ENCODE results near the gene HMX1. TPM values are rescaled to one million over a fixed set of nuclear protein-coding genes. Genes with fewer than 3 reads are reported as not detected.

The HMX1 gene
- total RNA-seq, 1 experiment from 2014 or later, result not detected

DNA sequence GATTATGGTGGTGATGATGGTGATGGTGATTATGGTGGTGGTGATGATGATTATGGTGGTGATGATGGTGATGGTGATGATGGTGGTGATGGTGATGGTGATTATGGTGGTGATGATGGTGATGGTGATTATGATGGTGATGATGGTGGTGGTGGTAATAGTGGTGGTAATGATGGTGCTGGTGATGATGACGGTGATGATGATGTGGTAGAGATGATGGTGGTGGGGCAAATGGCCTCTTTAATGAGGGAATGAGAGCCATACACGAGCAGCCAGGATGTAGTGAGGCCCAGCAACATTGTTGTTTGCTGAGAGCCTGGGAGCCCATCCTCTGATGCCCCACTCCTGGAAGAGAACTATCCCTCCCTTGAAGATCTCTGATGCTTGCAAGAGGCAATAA lies 29.0 kb downstream of the HMX1 start:
- DNase-seq (ENCODE audit: low read depth), result no peak

DNA sequence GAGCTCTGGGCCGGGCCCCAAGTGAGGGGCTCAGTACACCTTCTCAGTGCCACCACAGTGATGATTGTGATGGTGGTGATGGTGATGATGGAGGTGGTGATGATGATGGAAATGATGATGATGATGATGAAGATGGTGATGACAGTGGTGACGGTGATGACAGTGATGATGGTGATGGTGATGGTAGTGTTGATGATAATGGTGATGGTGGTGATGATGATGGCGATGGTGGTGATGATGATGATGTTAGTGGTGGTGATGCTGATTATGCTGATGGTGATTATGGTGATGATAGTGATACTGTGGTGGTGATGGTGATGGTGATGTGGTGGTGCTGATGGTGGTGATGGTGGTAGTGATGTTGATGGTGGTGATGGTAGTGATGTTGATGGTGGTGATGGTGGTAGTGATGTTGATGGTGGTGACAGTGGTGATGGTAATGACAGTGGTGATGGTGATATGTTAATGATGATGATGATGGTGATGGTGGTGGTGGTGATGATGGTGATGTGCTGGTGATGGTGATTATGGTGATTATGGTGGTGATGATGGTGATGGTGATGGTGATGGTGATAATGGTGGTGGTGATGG lies 29.9 kb downstream of the HMX1 start:
- DNase-seq (ENCODE audit: low read depth), result no peak

DNA sequence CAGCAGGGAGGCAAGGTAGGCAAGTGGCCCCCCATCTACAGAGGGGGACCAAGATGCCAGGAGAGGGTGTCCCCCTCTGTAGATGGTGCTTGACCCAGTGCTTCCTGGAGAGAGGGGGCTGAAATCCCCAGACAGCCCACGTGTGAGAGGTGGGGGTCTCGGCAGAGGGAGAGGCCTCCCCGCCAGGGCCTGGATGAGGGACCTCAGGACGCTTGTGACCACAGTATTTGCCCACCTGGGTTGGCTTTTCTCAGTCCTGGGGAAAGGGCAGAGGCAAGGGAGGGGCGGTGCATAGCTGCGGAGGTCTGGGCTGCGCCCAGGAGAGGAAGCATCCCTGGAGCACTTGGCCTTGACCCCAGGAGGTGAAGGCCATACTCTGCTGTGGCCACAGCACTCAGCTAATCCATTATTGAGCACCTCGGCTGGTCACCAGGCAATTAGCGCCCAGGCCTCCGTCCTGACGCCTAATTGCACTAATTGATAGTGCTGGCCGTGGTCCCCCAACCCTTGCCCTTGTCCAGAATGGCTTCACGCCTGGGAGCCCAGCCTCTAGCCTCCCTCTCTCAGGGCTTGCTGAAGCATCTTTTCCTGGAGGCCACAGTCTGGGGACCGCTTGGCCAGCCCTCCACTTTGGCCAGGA lies 30.7 kb downstream of the HMX1 start:
- no peak for DNase-seq (ENCODE audit: low read depth)

DNA sequence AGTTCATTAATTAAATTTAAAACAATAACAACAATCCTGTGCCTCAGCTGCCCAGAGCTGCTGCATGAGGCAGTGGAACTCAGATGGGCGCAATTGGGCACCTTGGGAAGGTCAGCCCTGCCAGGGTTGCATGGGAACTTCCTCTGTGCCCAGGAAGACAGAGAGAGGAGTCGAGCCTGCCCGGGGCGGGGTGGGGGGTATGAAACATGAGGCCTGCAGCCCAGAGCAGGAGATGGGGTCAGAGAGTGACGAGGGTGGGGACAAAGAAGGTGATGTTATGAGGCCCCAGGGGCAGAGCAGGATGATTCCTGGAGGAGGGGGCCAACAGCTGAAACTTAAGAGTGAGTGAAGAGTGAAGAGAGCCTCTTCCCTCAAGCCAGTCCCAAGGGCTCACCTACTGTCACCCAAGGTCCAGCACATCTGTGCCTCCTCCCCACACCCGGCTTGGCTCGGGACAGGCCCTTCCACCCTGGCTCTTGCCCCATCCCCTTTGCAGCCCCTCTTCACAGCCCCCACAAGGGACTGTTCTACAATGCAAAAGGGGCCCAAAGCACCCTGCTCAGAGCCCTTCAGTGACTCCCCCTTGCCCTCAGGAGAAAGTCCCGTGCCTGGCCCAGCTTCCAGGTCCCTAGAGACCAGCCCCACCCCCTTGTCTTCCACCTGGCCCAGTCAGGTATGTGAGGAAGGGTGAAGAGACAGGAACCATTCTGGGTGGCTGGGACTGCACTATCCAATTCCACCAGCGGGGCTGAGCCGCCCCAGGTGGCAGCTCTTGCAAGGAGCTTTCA lies 31.4 kb downstream of the HMX1 start:
- no peak for DNase-seq (ENCODE audit: low read depth)

DNA sequence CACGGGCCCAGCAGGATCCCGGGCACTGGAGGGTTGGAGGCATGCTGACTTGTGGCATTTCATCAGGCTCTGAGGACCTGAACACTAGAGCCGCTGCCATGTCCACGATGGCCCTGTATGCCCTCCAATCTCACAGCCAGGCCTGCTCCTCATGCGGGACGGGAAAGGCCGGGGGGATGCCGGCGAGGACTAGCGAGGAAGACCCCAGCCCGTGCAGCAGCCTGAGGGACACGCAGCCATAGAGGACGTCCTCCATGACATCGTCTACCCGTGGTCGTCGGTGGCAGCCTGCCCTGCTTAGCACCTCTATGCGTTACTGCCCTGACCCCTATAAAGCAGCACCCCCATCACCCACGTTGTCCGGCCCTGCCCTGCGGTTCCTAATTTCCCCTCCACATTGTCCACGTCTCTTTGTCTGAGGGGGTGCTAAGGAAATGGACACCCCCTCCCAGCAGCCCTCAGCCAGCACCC lies 32.6 kb downstream of the HMX1 start:
- DNase-seq (ENCODE audit: low read depth), result no peak

DNA sequence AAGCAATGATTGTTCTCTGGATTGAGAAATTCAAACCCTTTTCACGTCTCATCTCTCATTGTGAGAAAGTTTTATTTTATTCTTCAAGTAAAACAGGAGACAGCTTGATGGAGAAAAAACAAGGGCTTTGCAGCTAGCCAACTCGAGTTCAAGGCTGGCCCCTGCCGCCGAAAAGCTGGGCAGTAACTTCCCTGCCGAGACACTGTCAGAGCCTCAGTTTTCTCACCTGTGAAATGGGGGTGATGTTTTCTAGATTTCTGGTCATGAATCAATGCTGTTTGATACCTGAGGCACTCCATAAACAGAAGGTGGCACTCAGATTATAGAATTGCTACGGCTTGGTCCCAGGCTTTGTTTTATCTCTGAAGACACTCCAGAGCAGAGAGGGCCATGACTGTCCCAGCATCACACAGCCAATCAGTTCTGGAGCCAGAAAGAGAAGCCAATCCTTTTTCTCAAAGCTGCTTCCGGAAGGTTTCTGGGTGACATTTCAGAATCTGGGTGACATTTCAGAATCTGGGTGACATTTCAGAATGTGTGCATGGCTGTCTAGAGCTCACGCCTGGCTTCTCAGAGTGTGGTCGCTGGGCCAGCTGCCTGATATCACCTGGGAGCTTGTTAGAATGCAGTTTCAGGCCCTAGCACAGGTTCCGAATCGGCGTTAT lies 33.2 kb downstream of the HMX1 start:
- no peak for DNase-seq (ENCODE audit: low read depth)

DNA sequence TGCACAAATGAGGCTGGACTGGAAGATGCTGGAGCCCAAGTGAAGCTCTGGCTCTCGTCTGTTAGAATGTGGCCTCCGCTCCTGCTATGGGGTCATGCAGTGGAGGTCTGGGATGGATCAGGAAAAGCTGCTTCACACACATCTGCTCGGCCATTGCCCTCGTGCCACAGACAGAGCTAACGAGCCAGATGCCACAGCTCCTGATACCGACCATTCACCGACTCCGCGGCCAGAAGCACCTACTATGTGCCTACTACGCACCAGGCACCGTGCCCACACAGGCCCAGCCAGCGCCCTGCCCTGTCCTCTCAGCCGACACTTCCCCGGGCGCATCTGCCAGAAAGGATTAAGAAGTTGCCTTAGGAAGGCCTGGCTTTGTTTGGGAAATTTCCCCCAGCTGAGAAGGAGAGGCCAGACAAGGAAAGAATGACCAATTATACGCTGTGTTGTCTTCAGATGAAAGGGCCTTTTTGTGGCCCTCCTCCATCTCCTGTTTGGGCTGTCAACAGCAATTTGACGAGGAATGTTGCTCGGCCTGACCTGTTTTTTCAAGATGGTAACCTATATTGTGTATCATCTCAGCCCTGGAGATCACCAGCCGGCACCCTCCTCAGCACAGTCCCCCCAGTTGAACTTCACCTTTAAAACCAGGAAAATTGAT lies 34.3 kb downstream of the HMX1 start:
- DNase-seq (ENCODE audit: low read depth), result no peak

DNA sequence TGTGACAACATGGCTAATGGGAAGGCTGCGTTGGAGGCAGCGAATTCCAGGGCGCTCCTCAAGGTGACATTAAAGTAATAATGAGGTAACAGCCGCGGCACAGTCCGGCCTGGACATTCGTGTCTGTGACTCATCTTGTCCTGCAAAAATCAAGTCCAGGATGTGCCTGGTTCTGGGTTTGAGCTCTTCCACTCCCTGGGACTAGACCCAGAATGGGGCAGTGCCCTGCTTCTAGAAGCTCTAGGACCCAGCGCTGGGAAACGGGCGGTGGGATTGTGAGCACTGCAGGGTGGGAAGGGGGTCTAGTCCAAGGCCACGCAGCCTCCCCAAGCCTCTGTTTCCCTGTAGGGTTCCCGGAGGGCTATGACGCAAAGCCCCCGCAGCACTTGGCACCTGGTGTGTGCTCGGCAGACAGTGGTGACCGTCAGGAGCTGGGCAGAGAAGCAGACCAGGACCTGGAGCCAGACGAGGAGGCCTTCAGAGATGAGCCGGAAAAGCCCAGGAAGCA lies 34.9 kb downstream of the HMX1 start:
- no peak for DNase-seq (ENCODE audit: low read depth)

DNA sequence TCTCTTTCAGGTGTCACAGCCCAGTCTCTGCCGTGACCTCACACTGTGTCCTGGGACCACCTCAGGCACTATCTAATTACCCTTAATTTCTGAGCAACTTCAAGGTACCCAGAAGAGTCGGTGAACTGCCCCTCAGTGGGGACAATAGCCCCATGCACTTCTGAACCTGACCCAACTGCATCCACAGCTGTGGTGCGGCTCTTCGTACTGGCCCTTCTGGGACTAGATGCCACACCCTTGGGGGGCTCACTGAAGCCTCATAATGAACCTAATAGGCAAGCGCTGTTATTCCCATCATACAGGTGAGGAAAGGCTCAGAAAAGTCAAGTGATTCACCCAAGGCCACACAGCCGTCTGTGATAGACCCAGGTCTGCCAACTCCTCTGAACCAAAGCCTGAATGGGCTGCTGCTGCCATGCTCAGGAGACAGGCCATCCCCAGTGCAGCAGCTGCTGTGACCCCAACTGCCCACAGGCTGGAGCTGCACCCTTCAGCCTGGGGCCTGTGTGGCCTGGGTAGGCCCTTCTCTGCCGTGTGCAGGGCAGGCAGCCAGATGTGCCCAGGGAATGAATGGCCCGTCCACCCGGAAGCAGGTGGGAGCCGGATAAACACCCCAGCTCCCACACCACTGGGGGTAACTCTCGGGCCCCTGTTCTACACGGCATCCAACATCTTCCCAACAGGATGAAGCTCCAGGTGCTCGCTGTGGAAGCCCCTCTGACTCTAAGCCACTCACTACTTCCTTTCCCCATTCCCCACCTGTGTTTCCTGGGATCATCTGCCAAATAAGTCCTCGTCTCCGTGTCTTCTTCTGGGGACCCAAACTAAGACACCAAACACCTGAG lies 35.9 kb downstream of the HMX1 start:
- DNase-seq (ENCODE audit: low read depth), result no peak

DNA sequence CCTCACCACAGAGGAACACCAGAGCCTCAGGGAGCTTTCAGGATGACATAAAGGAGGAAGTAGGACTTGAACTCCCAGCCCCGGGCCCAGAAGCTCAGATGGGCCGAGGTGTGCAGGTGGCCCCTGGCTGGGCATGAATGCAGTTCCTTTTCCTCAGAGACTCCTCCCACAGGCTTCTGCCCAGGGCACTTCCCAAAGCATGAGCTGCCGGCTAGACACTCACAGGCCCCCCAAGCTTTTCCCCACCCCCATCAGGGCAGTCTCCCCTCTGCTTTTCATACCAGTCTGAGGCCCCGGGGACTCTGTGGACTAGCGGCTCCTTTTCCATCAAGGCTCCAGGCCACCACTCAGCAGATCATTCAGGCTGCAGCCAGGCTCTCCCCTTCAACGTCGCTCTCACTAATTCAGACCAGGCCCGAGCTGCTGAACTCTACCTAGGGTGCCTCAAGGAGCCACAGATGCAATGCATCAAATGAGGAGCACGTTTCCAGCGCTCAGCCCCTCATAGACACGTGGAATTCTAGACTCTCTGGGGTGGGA lies 36.9 kb downstream of the HMX1 start:
- no peak for DNase-seq (ENCODE audit: low read depth)

DNA sequence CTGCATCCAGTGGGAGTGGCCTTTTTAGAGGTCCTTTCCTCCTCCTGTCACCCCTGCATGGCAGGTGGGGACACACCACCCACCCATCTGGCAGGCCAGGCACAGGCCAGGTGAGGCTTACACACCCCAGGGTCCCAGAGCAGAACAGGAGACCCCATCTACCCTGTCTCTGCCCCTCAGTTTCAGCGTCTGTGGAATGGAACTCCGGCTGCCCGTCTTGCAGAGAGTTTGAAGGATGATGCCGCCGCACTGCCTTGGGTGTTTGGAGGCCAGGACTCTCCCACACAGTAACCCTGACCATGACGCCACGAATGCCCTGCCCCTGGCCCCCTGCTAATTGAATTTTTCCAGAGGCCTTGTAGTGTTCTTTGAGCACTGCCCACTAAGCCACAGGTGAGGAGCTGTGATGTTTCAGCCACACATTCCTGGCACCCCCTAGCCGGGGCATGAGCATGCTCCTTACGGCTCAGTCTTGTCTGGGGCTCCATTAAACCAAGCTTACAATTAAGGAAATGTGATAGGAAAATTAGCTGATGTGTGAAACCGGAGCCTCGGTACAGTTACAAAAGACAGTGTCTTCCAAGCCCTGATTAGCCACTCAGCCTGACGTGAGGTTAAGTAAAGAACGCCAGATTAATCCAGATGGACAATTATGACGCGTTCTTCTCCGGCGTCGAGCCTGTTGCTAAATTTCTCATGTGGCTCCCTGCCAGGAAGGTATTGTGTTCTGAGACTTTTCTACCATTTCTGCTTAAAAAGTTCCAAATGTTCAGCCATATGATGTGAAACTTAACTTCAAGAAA lies 39.3 kb downstream of the HMX1 start:
- peak; percentile 22 for DNase-seq (ENCODE audit: low read depth)

DNA sequence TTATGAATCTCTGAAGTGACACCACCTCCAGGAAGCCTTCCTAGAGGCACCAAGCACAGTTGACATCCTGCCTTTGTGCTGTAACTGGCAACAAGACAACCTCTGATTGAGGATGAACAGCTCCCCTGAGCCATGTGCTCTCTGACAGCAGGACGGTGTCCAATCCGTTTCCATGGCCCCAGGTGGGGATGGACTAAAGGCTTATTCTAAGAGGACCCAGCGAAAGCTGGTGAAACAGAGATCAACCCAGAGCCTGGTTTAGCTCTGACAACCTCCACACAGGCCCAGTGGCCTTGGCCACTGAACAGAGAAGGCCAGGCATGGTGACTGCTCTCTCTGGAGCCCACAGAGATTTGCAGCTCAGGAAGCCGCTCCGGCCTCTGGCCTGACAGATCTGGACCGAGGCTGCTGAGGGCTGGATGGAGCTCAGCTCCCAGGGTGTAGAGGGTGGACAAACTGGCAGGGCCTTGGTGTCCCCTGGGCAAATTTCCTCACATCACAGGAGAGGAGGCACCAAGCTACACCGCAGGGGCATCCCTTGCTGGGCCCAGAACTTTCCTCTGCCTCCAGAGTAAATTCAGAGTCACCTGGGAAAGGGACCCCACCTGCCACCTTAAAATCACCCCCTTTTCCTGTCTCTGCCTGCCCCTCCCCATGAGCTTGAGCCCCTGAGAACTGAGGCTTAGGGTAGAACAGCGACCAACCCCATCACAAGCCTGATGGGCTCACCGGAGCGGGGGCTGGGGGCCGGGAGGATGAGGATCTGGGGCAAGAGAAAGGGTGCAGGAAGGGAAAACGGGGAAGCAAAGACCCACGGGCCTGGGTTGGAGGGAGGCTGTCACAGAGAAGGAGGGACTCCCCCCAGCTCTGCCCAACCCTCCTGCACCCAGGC lies 40.2 kb downstream of the HMX1 start:
- DNase-seq (ENCODE audit: low read depth), result no peak

DNA sequence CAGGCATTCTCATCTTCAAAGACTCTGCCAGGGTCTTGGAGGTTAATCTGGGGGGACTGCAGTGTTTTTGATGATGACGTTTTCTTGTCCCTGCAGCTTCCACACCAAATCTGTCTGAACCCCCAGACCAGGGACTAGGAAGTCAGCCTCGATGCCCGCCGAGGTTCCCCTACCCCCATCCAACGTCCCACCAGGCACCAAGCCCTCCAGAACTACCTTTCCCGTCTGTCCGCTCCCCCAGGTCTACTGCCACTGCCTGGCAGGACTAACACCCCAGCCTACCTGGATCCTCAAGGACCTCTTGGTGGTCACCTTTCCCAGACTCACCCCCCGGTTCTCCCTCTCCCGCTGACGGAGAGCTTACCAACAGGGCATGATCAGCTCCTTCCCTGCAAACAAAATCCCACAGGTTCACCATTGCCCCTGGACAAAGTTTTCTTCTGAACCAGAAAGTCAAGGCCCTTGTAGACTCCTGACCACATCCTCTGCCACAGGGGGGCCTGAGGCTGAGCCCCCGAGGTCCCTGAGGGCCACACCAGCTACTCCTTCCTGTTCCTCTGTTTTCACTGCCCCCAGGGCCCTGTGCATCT lies 40.9 kb downstream of the HMX1 start:
- DNase-seq (ENCODE audit: low read depth), result no peak

DNA sequence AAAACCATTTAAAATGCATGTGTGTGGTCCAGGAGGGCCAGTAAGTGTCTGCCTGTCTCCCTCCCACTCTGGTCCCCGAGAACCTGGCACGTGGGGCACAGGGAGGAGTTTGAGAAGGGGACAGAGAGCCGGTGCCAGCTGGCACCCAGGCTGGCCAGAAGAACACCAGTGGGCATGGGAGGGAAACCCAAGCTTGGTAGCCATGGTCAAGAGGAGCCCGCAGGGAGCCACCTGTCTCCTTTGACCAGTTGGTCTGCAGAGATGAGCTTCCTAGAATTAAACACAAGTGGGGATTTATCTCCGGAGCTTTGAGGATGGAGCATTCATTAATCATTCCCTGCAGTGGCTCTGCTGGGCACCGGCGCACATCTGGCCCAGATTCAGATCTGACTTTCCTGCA lies 41.6 kb downstream of the HMX1 start:
- no peak for DNase-seq (ENCODE audit: low read depth)

DNA sequence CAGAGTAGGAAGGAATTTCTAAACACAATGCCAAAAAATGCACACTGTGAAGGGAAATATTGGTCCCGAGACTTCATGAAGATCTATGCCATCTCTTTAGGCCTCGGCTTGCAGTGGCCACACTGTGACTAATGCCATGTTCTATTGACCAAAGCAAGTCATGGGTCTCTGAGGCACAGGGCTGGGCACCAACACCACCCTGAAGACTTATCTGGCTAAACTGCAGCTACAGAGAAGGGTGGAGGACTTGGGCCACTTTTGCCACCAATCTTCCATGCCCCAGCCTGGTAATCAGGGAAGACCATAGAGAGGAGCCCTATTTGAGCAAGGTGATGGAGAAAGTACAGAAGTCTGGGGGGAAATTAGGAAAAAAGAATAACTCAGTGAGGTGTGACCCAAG lies 42.1 kb downstream of the HMX1 start:
- DNase-seq (ENCODE audit: low read depth), result no peak

DNA sequence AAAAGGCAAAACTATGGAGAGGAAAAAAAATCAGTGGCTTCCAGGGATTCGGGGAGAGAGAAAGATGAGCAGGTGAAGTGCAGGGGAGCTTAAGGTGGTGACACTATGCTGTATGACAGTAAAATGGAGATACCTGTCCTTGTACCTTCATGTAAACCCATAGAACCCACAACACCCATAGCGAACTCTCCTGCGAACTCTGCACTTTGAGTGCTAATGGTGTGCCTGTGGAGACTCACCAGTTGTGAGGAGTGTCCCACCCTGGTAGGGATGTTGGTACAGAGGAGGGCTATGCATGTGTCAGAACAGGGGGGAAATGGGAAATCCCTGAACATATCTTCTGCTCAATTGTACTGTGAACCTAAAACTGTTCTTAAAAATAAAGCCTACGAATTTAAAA lies 42.8 kb downstream of the HMX1 start:
- no peak for DNase-seq (ENCODE audit: low read depth)

DNA sequence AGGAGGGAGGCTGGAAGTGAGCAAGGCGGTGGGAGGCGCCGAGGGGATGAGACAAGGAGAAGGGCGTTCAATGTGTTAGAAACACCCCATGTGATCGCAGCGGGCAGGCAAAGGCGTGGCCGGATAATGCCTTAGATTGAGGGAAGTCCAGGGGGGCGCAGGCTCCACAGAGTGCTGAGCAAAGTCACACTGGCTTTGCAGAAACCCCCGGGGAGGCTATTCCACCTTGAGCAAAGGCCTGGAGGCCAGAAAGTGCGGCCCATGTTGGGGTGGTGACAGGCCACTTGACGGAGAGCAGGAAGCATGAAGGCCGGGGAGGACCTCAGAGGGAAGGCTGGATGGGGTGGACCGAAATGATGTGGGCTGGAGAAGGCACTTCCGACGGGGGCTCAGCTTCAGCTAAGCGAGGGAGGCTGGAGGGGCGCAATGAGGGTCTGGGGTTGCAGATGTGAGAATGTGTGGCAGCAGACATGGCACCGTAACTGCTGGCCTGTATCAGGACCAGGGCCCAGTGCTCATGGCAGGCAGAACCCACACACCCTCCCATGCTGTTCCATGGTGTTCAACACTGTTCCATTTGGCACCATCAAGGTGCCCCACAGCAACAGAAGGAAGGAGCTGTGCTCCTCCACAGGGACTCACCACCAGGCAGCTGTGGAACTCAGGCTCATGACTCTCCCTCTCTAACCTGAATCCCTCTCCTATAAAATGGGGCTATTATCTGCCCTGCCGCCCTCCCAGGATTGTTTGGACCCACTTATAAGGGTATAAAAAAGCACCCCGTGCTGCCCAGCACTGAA lies 50.3 kb downstream of the HMX1 start:
- DNase-seq (ENCODE audit: low read depth), result no peak
